ENCODE results near the gene ACACA. TPM values are rescaled to one million over a fixed set of nuclear protein-coding genes. Genes with fewer than 3 reads are reported as not detected.

The ACACA gene
- total RNA-seq, 1 donor = 89.4 TPM

DNA sequence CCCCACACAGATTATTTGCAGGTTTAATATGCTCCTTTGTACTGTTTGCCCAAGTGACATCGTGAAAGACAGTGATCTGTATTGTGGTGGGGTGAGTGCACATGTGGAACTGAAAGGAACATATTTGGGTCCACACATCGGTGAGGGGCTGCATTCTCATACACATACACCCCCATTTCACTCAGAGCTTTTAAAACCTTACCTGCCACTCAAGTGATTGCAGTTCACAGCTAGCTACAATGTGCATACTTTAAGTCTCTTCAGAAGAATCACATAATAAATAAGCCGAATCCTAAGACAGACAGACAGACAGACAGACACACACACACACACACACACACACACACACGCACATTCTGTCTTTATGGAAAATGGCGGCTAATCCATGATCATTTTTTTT lies 355.3 kb downstream of the ACACA start:
- DNase-seq (ENCODE audit: low read depth) = no peak
- no peak for TF ChIP-seq CTCF (IDR thresholded peaks at IDR 0.05; ENCODE audit: insufficient read depth, low read depth, low read length)

GRCh38 chr17:37050920-37051319 lies 355.7 kb downstream of the ACACA start:
- no peak for TF ChIP-seq CTCF (IDR thresholded peaks at IDR 0.05; ENCODE audit: insufficient read depth, low read depth, low read length)
- no peak for DNase-seq (ENCODE audit: low read depth)
- no peak overlapping the region for H3K4me3 ChIP-seq (ENCODE audit: low read depth, low read length)

More for the DNA sequence above, 355.3 kb downstream of the ACACA start:
- H3K4me3 ChIP-seq (ENCODE audit: low read depth, low read length) = no peak overlapping the region

DNA sequence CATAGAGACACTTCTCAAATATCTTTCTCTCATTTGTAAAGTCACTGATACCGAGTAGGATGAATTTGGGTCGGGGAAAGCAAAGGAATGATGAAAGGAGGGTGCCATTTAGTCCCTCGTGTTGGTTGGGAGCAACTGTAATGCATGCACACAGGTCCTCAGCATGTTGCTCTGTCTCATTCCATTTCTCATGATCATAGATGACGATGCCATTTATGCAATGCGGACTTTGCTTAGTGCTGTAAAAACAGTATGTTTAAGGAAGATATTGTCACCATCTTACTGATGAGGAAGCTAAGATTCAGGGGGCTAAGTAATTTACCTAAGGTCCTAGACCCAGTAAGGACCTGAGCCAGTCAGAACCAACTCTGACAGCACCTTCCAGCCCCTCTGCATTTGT lies 357.8 kb downstream of the ACACA start:
- DNase-seq (ENCODE audit: low read depth) = no peak
- TF ChIP-seq CTCF (IDR thresholded peaks at IDR 0.05; ENCODE audit: insufficient read depth, low read depth, low read length) = no peak
- no peak overlapping the region for H3K4me3 ChIP-seq (ENCODE audit: low read depth, low read length)

DNA sequence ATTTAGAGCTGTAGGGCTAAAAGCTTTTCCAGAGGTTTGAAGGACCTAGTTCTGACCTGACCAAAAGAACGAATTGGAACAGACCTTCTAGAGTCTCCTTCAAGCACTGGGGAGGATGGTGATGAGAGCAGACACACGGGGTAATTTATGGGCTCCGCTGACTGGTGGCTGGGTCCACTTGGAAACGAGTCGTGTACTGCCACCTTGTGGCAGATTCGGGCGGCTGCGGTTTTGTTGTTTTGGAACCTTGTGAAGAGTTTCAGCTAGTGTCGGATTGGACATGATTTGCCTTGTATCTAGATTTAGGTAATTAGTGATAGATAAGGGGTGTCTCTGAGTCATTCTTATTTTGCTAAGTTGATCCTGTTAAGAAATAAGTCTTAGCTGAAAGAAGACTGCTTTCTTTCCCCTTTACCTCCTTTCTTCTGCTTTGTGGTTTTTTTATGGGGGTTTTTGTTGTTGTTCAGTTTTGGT lies 359.0 kb downstream of the ACACA start:
- H3K4me3 ChIP-seq (ENCODE audit: low read depth, low read length) = no peak overlapping the region
- TF ChIP-seq CTCF (IDR thresholded peaks at IDR 0.05; ENCODE audit: insufficient read depth, low read depth, low read length) = peak; percentile 86
- peak; percentile 88 for DNase-seq (ENCODE audit: low read depth)

DNA sequence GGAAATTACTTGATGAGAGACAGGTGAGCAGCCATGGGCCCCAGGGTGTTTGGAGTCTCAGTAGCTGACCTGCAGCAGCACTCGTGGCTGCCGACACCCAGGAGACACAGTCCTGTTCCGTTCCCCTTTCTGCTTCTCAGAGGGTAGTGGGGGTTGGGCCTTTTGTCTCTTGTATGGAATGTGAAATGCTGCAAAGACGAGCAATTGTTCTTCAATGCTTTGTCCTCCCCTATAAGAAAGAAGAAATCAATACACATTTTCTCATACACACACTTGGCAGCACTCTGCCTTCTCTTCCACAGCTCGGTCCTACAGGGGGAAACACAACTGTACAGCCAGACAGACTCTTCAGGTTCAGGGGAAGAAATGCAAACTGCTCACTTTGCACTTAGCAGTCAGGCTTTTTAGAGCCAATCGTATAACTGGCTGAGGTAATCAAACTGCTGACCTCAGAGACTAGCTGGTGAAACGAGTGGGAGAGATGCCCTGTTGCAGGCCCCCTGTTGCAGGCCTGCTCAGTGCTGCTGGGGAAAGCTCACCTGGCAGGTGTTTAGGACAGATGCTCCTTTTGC lies 361.2 kb downstream of the ACACA start:
- no peak for TF ChIP-seq CTCF (IDR thresholded peaks at IDR 0.05; ENCODE audit: insufficient read depth, low read depth, low read length)
- no peak overlapping the region for H3K4me3 ChIP-seq (ENCODE audit: low read depth, low read length)
- DNase-seq (ENCODE audit: low read depth) = no peak

DNA sequence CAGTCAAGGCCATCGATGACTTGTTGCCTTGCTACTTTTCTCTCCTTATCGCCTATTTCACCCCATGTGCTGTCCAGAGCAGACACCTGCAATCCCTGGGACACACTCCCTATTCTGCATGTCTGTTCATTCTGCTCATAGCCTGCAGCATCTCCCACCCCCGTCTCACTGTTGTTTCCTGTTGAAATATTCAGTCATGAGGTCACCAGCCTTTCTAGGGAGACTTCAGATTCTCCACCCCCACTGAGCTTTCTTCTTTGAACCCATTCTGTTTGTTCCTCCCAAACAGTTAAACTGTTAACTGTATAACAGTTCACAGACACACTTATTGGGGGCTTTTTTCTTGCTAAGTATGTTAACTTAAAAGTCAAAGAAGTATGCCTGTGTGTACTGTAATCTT lies 363.4 kb downstream of the ACACA start:
- TF ChIP-seq CTCF (IDR thresholded peaks at IDR 0.05; ENCODE audit: insufficient read depth, low read depth, low read length) = no peak
- no peak overlapping the region for H3K4me3 ChIP-seq (ENCODE audit: low read depth, low read length)
- DNase-seq (ENCODE audit: low read depth) = peak; percentile 11

- no peak for DNase-seq (ENCODE audit: low read depth)
- TF ChIP-seq CTCF (IDR thresholded peaks at IDR 0.05; ENCODE audit: insufficient read depth, low read depth, low read length) = no peak
Measured at GRCh38 chr17:37041932-37042331, 364.7 kb downstream of the ACACA start.

More at GRCh38 chr17:37041932-37042331, 364.7 kb downstream of the ACACA start:
- no peak overlapping the region for H3K4me3 ChIP-seq (ENCODE audit: low read depth, low read length)

Data from fibroblast of villous mesenchyme (primary cell).